ENCODE data around the gene IFT20.
"Not testable (repeated sequence)": the region's sequence is repeated elsewhere in the genome, so short reads cannot be mapped to it uniquely, and the experiment has no call there.

Gene IFT20

DNA sequence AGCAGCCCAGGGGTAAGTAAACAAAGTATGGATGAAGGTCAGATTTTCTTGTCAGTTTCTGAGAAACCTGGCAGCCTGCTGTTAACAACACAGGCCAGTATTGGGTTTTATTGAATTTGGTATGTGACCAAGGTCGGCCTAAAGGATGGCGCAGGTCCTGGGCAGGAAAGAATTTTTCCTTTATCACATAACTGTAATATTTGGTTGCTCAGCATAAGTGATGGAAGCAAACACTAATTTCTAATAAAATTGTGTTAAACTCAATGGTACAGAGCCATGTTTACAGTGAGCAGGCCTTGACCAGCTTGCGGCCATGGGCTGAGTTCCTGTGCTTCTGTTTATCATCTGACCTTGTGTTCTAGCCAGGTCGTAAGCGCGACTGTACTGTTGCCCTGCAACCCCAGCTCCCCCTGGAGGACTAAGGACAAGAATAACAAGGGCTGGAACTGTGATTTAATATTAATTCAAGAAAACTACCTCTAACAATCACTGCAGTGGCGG, 11.5 kb upstream of the IFT20 start:
- H3K27ac Mint-ChIP-seq: no peak overlapping the region
- no peak overlapping the region for H3K4me3 Mint-ChIP-seq
- no peaks in the 10 kb centered on the region for H3K9me3 Mint-ChIP-seq
- H3K4me1 Mint-ChIP-seq (ENCODE audit: low read depth): no peaks in the 10 kb centered on the region
- H3K36me3 Mint-ChIP-seq (ENCODE audit: low read depth): peaks cover 52% of the 10 kb centered on the region
- H3K27me3 Mint-ChIP-seq: no peaks in the 10 kb centered on the region

GRCh38 chr17:28346199-28346580, 10.9 kb upstream of the IFT20 start:
- Mint-ChIP-seq H3K36me3 (ENCODE audit: low read depth) (peaks cover 48% of the 10 kb centered on the region), H3K4me3 (no peak overlapping the region), H3K27ac (no peak overlapping the region), H3K4me1 (ENCODE audit: low read depth) (no peaks in the 10 kb centered on the region), H3K9me3 (no peaks in the 10 kb centered on the region), H3K27me3 (no peaks in the 10 kb centered on the region)

DNA sequence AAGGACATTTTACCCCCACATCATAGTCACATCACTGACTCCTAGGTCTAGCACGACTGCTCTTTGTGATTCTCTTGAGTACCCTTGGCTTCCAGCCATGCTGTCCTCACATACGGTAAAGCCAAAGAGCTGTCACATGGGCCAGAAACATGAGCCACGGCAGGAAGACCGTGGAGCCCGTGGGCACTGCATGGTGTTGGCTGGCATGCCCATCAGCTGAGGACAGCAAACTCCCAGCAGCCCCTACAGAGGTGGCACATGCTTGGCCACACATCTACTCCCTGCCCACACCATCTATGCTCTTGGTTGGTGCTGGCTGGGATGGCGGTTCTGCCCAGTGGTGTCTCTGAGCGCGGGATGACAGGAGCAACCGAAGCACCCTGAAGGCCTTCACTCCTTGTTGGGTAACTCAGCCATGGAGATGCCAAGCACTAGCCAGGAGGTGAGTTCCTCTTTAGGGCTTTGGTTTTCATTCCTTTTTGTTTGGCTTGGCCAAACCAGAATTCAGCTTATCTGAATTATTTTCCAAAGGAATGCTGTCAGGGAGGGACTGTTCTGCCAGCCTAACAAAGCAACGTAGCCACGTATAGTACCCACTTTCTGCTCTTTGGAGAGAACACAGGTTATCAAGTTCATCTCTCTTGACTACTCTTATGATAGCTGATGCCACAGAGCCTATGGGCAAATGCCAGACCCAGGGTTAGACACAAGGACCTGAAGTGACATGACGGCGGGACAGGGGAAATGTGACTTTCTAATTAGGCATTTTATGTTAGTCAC, 10.3 kb upstream of the IFT20 start:
- no peak overlapping the region for H3K27ac Mint-ChIP-seq
- no peaks in the 10 kb centered on the region for H3K4me1 Mint-ChIP-seq (ENCODE audit: low read depth)
- H3K27me3 Mint-ChIP-seq: no peaks in the 10 kb centered on the region
- peaks cover 44% of the 10 kb centered on the region for H3K36me3 Mint-ChIP-seq (ENCODE audit: low read depth)
- H3K9me3 Mint-ChIP-seq: no peaks in the 10 kb centered on the region
- H3K4me3 Mint-ChIP-seq: no peak overlapping the region

- H3K9me3 Mint-ChIP-seq: no peaks in the 10 kb centered on the region
- H3K36me3 Mint-ChIP-seq (ENCODE audit: low read depth): peaks cover 35% of the 10 kb centered on the region
- H3K27me3 Mint-ChIP-seq: no peaks in the 10 kb centered on the region
- H3K4me3 Mint-ChIP-seq: no peak overlapping the region
- no peak overlapping the region for H3K27ac Mint-ChIP-seq
- H3K4me1 Mint-ChIP-seq (ENCODE audit: low read depth): no peaks in the 10 kb centered on the region
Observed at GRCh38 chr17:28344435-28344901, 9.2 kb upstream of the IFT20 start.

- Mint-ChIP-seq H3K9me3 (no peaks in the 10 kb centered on the region), H3K27me3 (no peaks in the 10 kb centered on the region), H3K36me3 (ENCODE audit: low read depth) (peaks cover 35% of the 10 kb centered on the region), H3K27ac (no peak overlapping the region), H3K4me3 (no peak overlapping the region), H3K4me1 (ENCODE audit: low read depth) (no peaks in the 10 kb centered on the region)
Observed at GRCh38 chr17:28344011-28344410, 8.7 kb upstream of the IFT20 start.

GRCh38 chr17:28343491-28343932, 8.2 kb upstream of the IFT20 start:
- Mint-ChIP-seq H3K4me1 (ENCODE audit: low read depth) (peaks cover 1% of the 10 kb centered on the region), H3K36me3 (ENCODE audit: low read depth) (peaks cover 35% of the 10 kb centered on the region), H3K9me3 (no peaks in the 10 kb centered on the region)

GRCh38 chr17:28342313-28342712, 7.0 kb upstream of the IFT20 start:
- peaks cover 13% of the 10 kb centered on the region for H3K4me1 Mint-ChIP-seq (ENCODE audit: low read depth)
- H3K27ac Mint-ChIP-seq: no peak overlapping the region
- H3K27me3 Mint-ChIP-seq: no peaks in the 10 kb centered on the region
- H3K36me3 Mint-ChIP-seq (ENCODE audit: low read depth): peaks cover 27% of the 10 kb centered on the region
- no peak overlapping the region for H3K4me3 Mint-ChIP-seq
- no peaks in the 10 kb centered on the region for H3K9me3 Mint-ChIP-seq

More at GRCh38 chr17:28343491-28343932, 8.2 kb upstream of the IFT20 start:
- H3K27ac Mint-ChIP-seq: no peak overlapping the region
- H3K27me3 Mint-ChIP-seq: no peaks in the 10 kb centered on the region
- no peak overlapping the region for H3K4me3 Mint-ChIP-seq

- Mint-ChIP-seq H3K27ac (no peak overlapping the region), H3K27me3 (no peaks in the 10 kb centered on the region), H3K4me3 (no peak overlapping the region), H3K36me3 (ENCODE audit: low read depth) (peaks cover 19% of the 10 kb centered on the region), H3K9me3 (no peaks in the 10 kb centered on the region), H3K4me1 (ENCODE audit: low read depth) (peaks cover 21% of the 10 kb centered on the region)
Observed at GRCh38 chr17:28341516-28341915, 6.2 kb upstream of the IFT20 start.

DNA sequence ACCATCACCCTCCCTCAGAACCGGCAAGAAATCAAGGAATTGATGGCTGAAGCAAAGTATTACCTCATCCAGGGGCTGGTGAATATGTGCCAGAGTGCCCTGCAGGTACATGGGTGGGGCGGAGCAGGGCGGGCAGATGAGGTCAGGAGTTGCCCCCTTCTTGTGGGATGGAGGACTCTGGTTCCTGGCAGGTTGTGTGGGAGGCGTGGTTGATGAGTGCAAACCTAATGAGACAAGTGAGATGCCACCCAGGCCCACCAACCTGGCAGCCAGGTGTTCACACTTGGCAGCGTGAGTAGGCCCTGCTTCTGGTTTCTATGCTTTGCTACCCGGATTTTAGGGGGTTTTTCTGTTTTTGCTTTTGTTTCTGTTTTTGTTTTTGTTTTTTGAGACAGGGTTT, 5.1 kb upstream of the IFT20 start:
- H3K27ac Mint-ChIP-seq: no peak overlapping the region
- H3K36me3 Mint-ChIP-seq (ENCODE audit: low read depth): peaks cover 11% of the 10 kb centered on the region
- H3K27me3 Mint-ChIP-seq: no peaks in the 10 kb centered on the region
- no peak overlapping the region for H3K4me3 Mint-ChIP-seq
- H3K9me3 Mint-ChIP-seq: no peaks in the 10 kb centered on the region
- H3K4me1 Mint-ChIP-seq (ENCODE audit: low read depth): peaks cover 27% of the 10 kb centered on the region

GRCh38 chr17:28339431-28339830, 4.2 kb upstream of the IFT20 start:
- H3K36me3 Mint-ChIP-seq (ENCODE audit: low read depth): peaks cover 11% of the 10 kb centered on the region
- no peaks in the 10 kb centered on the region for H3K27me3 Mint-ChIP-seq
- H3K27ac Mint-ChIP-seq: no peak overlapping the region
- peaks cover 34% of the 10 kb centered on the region for H3K4me1 Mint-ChIP-seq (ENCODE audit: low read depth)
- H3K9me3 Mint-ChIP-seq: no peaks in the 10 kb centered on the region
- H3K4me3 Mint-ChIP-seq: no peak overlapping the region

GRCh38 chr17:28338769-28339212, 3.5 kb upstream of the IFT20 start:
- H3K27me3 Mint-ChIP-seq, H3K27ac Mint-ChIP-seq, H3K9me3 Mint-ChIP-seq, H3K4me3 Mint-ChIP-seq: not testable (repeated sequence)
- Mint-ChIP-seq H3K4me1 (ENCODE audit: low read depth) (peaks cover 41% of the 10 kb centered on the region), H3K36me3 (ENCODE audit: low read depth) (peaks cover 11% of the 10 kb centered on the region)

GRCh38 chr17:28338056-28338768, 2.9 kb upstream of the IFT20 start:
- Mint-ChIP-seq H3K36me3 (ENCODE audit: low read depth) (peaks cover 11% of the 10 kb centered on the region), H3K27me3 (no peaks in the 10 kb centered on the region), H3K4me3 (no peak overlapping the region), H3K4me1 (ENCODE audit: low read depth) (peaks cover 43% of the 10 kb centered on the region), H3K27ac (no peak overlapping the region), H3K9me3 (no peaks in the 10 kb centered on the region)

DNA sequence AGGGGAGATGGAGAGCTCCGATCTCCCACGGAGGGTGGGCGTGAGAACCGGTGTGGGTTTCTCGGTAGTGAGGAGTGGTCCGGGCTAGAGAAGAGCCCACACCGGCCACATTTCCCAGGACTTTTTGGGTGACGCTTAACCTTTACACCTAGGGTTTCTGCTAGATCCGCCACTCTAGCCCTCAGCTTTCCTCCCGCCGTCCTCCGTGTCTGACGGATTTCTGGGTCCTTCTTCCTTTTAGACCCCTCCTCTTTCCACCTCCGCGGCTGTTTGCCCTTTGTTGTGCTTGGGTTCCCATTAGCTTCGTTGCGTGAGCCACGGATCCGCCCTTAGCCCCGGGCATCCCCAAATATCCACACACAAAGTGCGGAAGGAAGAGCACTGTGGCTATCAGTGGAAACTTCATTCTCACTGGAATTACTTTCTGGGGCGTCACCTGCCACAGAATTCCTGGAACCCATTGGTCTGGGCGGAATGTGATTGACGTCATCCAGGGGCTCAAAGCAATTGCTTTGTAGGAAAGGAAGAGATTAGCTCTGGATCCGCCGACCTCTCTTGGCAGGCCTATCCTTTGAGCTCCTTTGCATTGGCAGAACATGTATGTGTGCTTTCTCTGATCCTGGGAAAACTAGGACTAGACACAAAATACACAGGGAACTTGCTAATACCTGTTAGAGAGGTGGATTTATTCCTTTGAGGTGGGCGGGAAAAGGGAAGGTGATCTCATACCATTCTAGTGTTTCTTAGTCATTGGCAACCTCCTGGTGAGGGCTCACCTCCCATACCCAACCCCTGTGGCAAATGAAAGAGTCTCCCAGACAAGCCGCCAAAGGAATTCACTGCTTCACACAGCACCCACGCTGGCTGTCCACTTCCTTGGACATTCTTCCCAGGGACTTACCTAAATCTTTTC, 943 bp upstream of the IFT20 start:
- peak overlapping the region; percentile 90 for H3K4me3 Mint-ChIP-seq

DNA sequence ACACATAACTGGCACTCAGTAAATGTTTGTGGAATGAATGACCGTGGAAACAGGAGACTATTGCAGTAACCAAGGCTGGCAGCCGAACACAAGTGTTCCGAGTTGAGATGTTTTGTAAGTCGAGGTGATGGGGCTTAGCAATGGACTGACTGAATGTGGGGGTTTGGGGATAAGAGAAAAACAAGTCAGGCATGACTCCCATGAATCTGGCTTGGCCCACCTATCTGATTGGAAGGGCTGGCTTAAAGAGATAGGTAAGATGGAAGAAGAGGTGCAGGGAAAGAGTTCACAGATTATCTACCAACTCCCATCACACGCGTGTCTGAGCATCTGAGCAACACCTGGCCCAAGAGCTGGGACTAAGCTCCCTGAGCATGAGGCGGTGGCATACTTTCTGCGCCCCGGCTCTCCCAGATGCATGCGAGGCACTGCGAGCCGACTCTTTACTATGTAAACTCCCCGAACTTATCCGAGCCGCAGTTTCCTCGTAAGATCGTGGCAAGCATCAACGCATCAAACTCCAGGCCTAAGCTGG, 539 bp downstream of the IFT20 start:
- Mint-ChIP-seq H3K27me3 (no peaks in the 10 kb centered on the region), H3K4me1 (ENCODE audit: low read depth) (peaks cover 43% of the 10 kb centered on the region), H3K4me3 (peak overlapping the region; percentile 90), H3K27ac (peak overlapping the region; percentile 89), H3K9me3 (no peaks in the 10 kb centered on the region), H3K36me3 (ENCODE audit: low read depth) (no peaks in the 10 kb centered on the region)

More for the DNA sequence above, 943 bp upstream of the IFT20 start:
- no peaks in the 10 kb centered on the region for H3K9me3 Mint-ChIP-seq
- H3K27me3 Mint-ChIP-seq: no peaks in the 10 kb centered on the region
- peaks cover 1% of the 10 kb centered on the region for H3K36me3 Mint-ChIP-seq (ENCODE audit: low read depth)
- peaks cover 43% of the 10 kb centered on the region for H3K4me1 Mint-ChIP-seq (ENCODE audit: low read depth)
- peak overlapping the region; percentile 89 for H3K27ac Mint-ChIP-seq

Data from stimulated activated naive CD8-positive, alpha-beta T cell treated with anti-CD3 and anti-CD28 coated beads, Interleukin-15, Interleukin-2, amounts not matched to agents 100 ng/mL and 50 ng/mL, for 24 hours (primary cell).